Mammary epithelial cell (primary cell): Measurements from ENCODE around the gene GLYATL2.

Source experiments
- EZH2 ChIP-seq: IDR thresholded peaks from 2 replicates; pipeline ENCODE4 v1.6.1; 2012; ENCODE audit warnings: low read length, inconsistent platforms, borderline replicate concordance
- TF ChIP-seq, protein P1 (sequence below), 2 donors: IDR thresholded peaks in 1 of 2; conservative IDR thresholded peaks in 1 of 2; 2 replicates each; pipeline ENCODE4 v1.5.1; 2011 to 2012; ENCODE audit warnings: inconsistent platforms in 2 of 2, low read length in 2 of 2, mild to moderate bottlenecking in 2 of 2, control low read depth in 1 of 2, low read depth in 1 of 2; ENCODE audit not compliant: insufficient read depth in 1 of 2; ENCODE audit errors: extremely low read depth in 1 of 2

DNA sequence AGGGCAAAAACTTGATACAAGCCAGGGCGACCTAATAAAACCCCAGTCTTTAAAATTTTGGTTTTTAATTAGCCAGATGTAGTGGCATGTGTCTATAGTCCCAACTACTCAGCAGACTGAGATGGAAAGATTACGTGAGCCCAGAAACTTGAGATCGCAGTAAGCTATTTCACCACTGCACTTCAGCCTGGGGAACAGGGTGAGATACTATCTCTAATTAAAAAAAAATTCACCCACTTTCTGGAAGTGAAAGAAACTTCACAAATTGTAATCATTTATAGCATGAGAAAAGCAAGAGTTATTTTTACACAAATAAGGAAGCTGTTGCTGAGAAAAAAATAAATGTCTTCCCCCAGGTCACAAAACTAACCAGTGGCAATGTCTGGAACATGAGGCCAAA, 882 bp upstream of the GLYATL2 start:
- TF ChIP-seq, protein P1, sequence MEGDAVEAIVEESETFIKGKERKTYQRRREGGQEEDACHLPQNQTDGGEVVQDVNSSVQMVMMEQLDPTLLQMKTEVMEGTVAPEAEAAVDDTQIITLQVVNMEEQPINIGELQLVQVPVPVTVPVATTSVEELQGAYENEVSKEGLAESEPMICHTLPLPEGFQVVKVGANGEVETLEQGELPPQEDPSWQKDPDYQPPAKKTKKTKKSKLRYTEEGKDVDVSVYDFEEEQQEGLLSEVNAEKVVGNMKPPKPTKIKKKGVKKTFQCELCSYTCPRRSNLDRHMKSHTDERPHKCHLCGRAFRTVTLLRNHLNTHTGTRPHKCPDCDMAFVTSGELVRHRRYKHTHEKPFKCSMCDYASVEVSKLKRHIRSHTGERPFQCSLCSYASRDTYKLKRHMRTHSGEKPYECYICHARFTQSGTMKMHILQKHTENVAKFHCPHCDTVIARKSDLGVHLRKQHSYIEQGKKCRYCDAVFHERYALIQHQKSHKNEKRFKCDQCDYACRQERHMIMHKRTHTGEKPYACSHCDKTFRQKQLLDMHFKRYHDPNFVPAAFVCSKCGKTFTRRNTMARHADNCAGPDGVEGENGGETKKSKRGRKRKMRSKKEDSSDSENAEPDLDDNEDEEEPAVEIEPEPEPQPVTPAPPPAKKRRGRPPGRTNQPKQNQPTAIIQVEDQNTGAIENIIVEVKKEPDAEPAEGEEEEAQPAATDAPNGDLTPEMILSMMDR (conservative IDR thresholded peaks at IDR 0.05 in 1 of 2, IDR thresholded peaks at IDR 0.05 in 1 of 2; ENCODE audit: extremely low read depth in 1 of 2, insufficient read depth in 1 of 2, low read depth in 1 of 2, low read length in 2 of 2): no peak
- TF ChIP-seq EZH2: no peak
